Heart right ventricle (tissue), 16 donors: ENCODE results near the gene ZNF19. TPM values are rescaled to one million over a fixed set of nuclear protein-coding genes. Genes with fewer than 3 reads are reported as not detected.
A peak's percentile ranks its signal among the peaks of the same experiment; 100 is the strongest.

Experiments
- ATAC-seq, 8 donors: fragments of 200-7000 bp; cut with Tn5 transposase; one replicate each; pipeline ENCODE4 v1.9.1; 2020; ENCODE audit warnings: mild to moderate bottlenecking in 8 of 8, moderate library complexity in 8 of 8, moderate number of reproducible peaks in 1 of 8
- DNase-seq, 2 donors: peaks; one replicate each; pipeline ENCODE4 v3.0.0-alpha.2; 2020
- H3K27ac ChIP-seq, 10 donors: fragments of 200-600 bp; sonication (generic) in 2 of 10; one replicate each; pipeline versions ENCODE4 v1.5.0 to v1.8.0; 2020 to 2022; ENCODE audit warnings: mild to moderate bottlenecking in 3 of 10
- H3K27me3 ChIP-seq, 7 donors: fragments of 200-600 bp; one replicate each; pipeline ENCODE4 v1.8.0; 2021 to 2022; ENCODE audit warnings: mild to moderate bottlenecking in 2 of 7
- H3K36me3 ChIP-seq, 9 donors: fragments of 200-600 bp; sonication (generic) in 1 of 9; one replicate each; pipeline versions ENCODE4 v1.5.0 to v1.8.0; 2020 to 2022; ENCODE audit warnings: mild to moderate bottlenecking in 2 of 9
- H3K4me1 ChIP-seq, 9 donors: fragments of 200-600 bp; sonication (generic) in 1 of 9; one replicate each; pipeline versions ENCODE4 v1.5.0 to v1.8.0; 2020 to 2022; ENCODE audit warnings: mild to moderate bottlenecking in 4 of 9
- H3K4me3 ChIP-seq, 10 donors: fragments of 200-600 bp; sonication (generic) in 2 of 10; one replicate each; pipeline versions ENCODE4 v1.5.0 to v1.8.0; 2020 to 2022; ENCODE audit warnings: mild to moderate bottlenecking in 7 of 10, moderate library complexity in 2 of 10
- H3K9me3 ChIP-seq, 11 donors: fragments of 200-600 bp in 10 of 11; sonication (generic) in 2 of 11; one replicate each; pipeline versions ENCODE4 v1.5.0 to v1.8.0; 2013 to 2022; ENCODE audit warnings: mild to moderate bottlenecking in 2 of 11, control low read depth in 1 of 11, moderate library complexity in 1 of 11
- CTCF ChIP-seq, 9 donors: fragments of 200-600 bp; sonication (generic) in 2 of 9; IDR thresholded peaks; one replicate each; pipeline versions ENCODE4 v1.5.0 to v1.8.0; 2021 to 2022; ENCODE audit warnings: antibody characterized with exemption in 9 of 9, mild to moderate bottlenecking in 5 of 9, moderate library complexity in 1 of 9
- WGBS, 2 donors: extraction: QIAGEN DNeasy Blood & Tissue Kit; methylation state at CpG; one replicate each; pipeline ENCODE4 v1.1.7; 2013; ENCODE audit warnings: inconsistent platforms in 1 of 2; 5-methylcytosine and 5-hydroxymethylcytosine counted together
- intact Hi-C, 10 donors: fragments of 100-400 bp; cut with DNase I; formaldehyde crosslinking; loops; one replicate each; pipeline versions ENCODE4 v1.11.1 to v1.14.2; 2022
- polyA plus RNA-seq, 2 donors: library from polyadenylated mRNA; stranded (reverse); fragments of 200-250 nt; gene quantifications; one replicate each; pipeline ENCODE4 v1.2.3, GENCODE V29; 2013
- total RNA-seq, 10 donors: library from RNA; stranded (reverse); fragmentation: NEBNext Ultra II Directional in 3 of 10; extraction: Animal tissue kit (Norgen Biotek cat#: 25700) in 3 of 10; gene quantifications; one replicate each; pipeline versions ENCODE4 v1.2.1 to v1.2.4, GENCODE V29; 2021 to 2023
- donor health status: Arrhythmogenic right ventricular cardiomyopathy.
- donor health status: ischemic (EF 13 %, LVEDD 7.1; RV severe dilation, severe dysfunction).
- donor health status: healthy with polysubstance abuse.
- donor health status: DM: no; HTN: yes; CAD: no.
- donor health status: DM: no; HTN: no; CAD: no.
- donor health status: ischemic (EF 25% LVEDD 6.9; RV normal size, moderate dysfunction).
- donor health status: ischemic (EF 25% LVEDD 5.7; RV mildly dilated, moderate dysfunction).
- donor health status: healthy.
- donor health status: DM: yes; HTN: yes; CAD: no.
- donor health status: Ischemic cardiomyopathy.
- donor health status: ischemic (EF 35%, LVEDD 5.7; RV mildly dilated, moderate dysfunction).
- donor health status: nonischemic (EF 11% LVEDD 7.7; RV severe dilation, severe dysfunction).
- donor health status: DM: yes; HTN: yes; CAD: no.
- donor health status: PGD.
- donor health status: ischemic (EF 29% LVEDD 5.4; RV normal size, mild dysfunction).
- donor health status: nonischemic (EF 23%, LVEDD 6.1; RV moderate dilation, normal function).

The ZNF19 gene
- total and polyA plus RNA-seq, 12 donors: 0.59 to 3.4 (median 1.5) TPM

GRCh38 chr16:71499775-71500364, 10.7 kb upstream of the ZNF19 start:
- Histone ChIP-seq H3K4me3 (no peak overlapping the region), H3K9me3 (no peaks in the 10 kb centered on the region), H3K27ac (no peak overlapping the region), H3K4me1 (no peaks in the 10 kb centered on the region), H3K27me3 (peaks cover 0 to 15% (median 7%) of the 10 kb centered on the region in 7 donors), H3K36me3 (no peaks in the 10 kb centered on the region)
- 0 to 2% methylated on average over 3 of the region's 3 CpGs for WGBS, 2 donors
- intact Hi-C loops: loop anchor here (1.0 to 5.0 kb wide), 3 partner anchors 87 to 88 kb away; no protein-coding TSS in a partner anchor
- peak; percentile 44 to 75 (median 68) for TF ChIP-seq CTCF (IDR thresholded peaks at IDR 0.05)
- DNase-seq (peak in 1 of 2 donors; percentile 26), ATAC-seq (peak in 2 of 8 donors; percentile 35 to 58)

GRCh38 chr16:71498031-71498430, 8.9 kb upstream of the ZNF19 start:
- Histone ChIP-seq H3K27me3 (peaks cover 0 to 11% (median 6%) of the 10 kb centered on the region in 7 donors), H3K4me1 (no peaks in the 10 kb centered on the region), H3K4me3 (no peak overlapping the region), H3K36me3 (no peaks in the 10 kb centered on the region), H3K9me3 (no peaks in the 10 kb centered on the region), H3K27ac (no peak overlapping the region)
- no peak for TF ChIP-seq CTCF (IDR thresholded peaks at IDR 0.05)
- 77 to 78% methylated on average over 3 of the region's 3 CpGs for WGBS, 2 donors
- no peak for DNase-seq
- no peak for ATAC-seq
- intact Hi-C loops: loop anchor here in 4 of 10 donors (2.0 to 5.0 kb wide), 2 partner anchors 85 to 86 kb away; no protein-coding TSS in a partner anchor

GRCh38 chr16:71493213-71493612, 4.1 kb upstream of the ZNF19 start:
- 69 to 77% methylated on average over 3 of the region's 3 CpGs for WGBS, 2 donors
- no peaks in the 10 kb centered on the region for H3K36me3 ChIP-seq
- intact Hi-C loops: loop anchor here in 1 of 10 donors (5.0 kb wide), 1 partner anchor 41 kb away; no protein-coding TSS in a partner anchor
- no peak for TF ChIP-seq CTCF (IDR thresholded peaks at IDR 0.05)
- ATAC-seq (no peak), DNase-seq (no peak)
- H3K27me3 ChIP-seq: peaks cover 0 to 6% (median 0%) of the 10 kb centered on the region in 7 donors
- no peak overlapping the region for H3K27ac ChIP-seq
- no peaks in the 10 kb centered on the region for H3K4me1 ChIP-seq
- no peaks in the 10 kb centered on the region for H3K9me3 ChIP-seq
- H3K4me3 ChIP-seq: no peak overlapping the region

- H3K27me3 ChIP-seq: peaks cover 0 to 6% (median 0%) of the 10 kb centered on the region in 7 donors
- no peaks in the 10 kb centered on the region for H3K36me3 ChIP-seq
- H3K27ac ChIP-seq: no peak overlapping the region
- WGBS, 2 donors: 60 to 63% methylated on average over 2 of the region's 2 CpGs
- intact Hi-C loops: loop anchor here in 1 of 10 donors (5.0 kb wide), 1 partner anchor 40 kb away; no protein-coding TSS in a partner anchor
- DNase-seq (no peak), ATAC-seq (no peak)
- no peaks in the 10 kb centered on the region for H3K9me3 ChIP-seq
- no peak for TF ChIP-seq CTCF (IDR thresholded peaks at IDR 0.05)
- no peaks in the 10 kb centered on the region for H3K4me1 ChIP-seq
- no peak overlapping the region for H3K4me3 ChIP-seq
These were observed 3.7 kb upstream of the ZNF19 start for GRCh38 chr16:71492786-71493185.
